ENCODE results near the gene MYO1B.

DNA sequence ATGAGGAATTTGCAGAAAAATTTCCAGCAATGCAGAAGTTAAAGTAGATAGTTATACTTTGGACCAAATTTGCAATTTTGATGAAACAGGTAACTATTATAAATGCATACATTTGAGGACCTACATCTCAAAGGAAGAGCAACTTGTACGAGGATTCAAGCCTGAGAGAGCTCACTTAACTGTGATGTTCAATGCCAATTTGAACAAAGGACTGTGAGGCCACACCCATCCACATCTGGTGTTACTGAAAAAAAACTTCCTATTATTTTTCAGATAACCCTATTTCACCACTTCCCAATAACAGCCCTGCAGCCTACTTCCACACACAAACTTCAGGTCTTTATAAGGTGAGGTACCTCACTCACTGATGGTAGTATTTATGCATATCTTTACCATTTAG lies 229.3 kb downstream of the MYO1B start:
- no peak for TF ChIP-seq POLR2A (IDR thresholded peaks at IDR 0.05; ENCODE audit: low read depth, low read length)
- no peak for TF ChIP-seq POLR2AphosphoS5 (IDR thresholded peaks at IDR 0.05; ENCODE audit: low read depth, low read length)
